GM20000 (cell line): ENCODE data around the gene FAM167B.
"Not testable (repeated sequence)": the region's sequence is repeated elsewhere in the genome, so short reads cannot be mapped to it uniquely, and the experiment has no call there.

Experiments
- DNase-seq: peaks from one replicate; pipeline ENCODE4 v3.0.0; 2012; ENCODE audit warnings: low spot score
- TF ChIP-seq, protein P1 (sequence below): IDR thresholded peaks from 2 replicates; pipeline ENCODE4 v1.5.1; 2012; ENCODE audit warnings: mild to moderate bottlenecking, control low read depth; ENCODE audit errors: extremely low read depth, missing control alignments

FAM167B gene

DNA sequence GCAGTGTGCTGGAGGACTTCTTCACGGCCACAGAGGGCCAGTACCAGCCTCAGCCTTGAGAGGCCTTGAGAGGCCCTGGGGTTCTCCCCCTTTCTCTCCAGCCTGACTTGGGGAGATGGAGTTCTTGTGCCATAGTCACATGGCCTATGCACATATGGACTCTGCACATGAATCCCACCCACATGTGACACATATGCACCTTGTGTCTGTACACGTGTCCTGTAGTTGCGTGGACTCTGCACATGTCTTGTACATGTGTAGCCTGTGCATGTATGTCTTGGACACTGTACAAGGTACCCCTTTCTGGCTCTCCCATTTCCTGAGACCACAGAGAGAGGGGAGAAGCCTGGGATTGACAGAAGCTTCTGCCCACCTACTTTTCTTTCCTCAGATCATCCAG lies 38.6 kb downstream of the FAM167B start:
- no peak for DNase-seq
- TF ChIP-seq, protein P1, sequence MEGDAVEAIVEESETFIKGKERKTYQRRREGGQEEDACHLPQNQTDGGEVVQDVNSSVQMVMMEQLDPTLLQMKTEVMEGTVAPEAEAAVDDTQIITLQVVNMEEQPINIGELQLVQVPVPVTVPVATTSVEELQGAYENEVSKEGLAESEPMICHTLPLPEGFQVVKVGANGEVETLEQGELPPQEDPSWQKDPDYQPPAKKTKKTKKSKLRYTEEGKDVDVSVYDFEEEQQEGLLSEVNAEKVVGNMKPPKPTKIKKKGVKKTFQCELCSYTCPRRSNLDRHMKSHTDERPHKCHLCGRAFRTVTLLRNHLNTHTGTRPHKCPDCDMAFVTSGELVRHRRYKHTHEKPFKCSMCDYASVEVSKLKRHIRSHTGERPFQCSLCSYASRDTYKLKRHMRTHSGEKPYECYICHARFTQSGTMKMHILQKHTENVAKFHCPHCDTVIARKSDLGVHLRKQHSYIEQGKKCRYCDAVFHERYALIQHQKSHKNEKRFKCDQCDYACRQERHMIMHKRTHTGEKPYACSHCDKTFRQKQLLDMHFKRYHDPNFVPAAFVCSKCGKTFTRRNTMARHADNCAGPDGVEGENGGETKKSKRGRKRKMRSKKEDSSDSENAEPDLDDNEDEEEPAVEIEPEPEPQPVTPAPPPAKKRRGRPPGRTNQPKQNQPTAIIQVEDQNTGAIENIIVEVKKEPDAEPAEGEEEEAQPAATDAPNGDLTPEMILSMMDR: no peak

DNA sequence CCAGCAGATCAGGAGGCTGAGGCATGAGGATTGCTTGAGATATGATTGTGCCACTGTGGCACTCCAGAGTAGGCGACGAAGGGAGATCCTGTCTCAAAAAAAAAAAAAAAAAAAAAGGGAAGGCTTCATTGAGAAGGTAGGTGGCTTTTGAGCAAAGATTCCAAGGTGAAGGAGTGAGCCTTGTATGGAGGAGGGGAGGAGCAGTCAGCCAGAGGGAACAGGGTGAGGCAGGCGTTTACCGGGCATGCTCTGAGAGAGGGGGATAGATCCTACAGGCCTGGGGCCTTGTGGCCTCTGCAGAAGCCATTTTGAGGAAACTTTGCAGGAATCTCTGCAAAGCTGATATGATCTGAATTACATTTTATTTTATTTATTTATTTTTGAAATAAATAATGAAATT lies 39.7 kb downstream of the FAM167B start:
- TF ChIP-seq, protein P1: no peak
- DNase-seq: no peak

GRCh38 chr1:32289256-32289655 lies 42.2 kb downstream of the FAM167B start:
- TF ChIP-seq, protein P1: no peak
- no peak for DNase-seq

- no peak for DNase-seq
- TF ChIP-seq, protein P1: no peak
Observed at GRCh38 chr1:32291145-32291707, 44.2 kb downstream of the FAM167B start.

GRCh38 chr1:32291708-32292538 lies 44.9 kb downstream of the FAM167B start, which contains the start of gene HDAC1:
TSS of gene HDAC1 (plus strand) at chr1:32292083. CDS start at chr1:32292170, 87 bp downstream.
- peak; percentile 99 for DNase-seq
- TF ChIP-seq, protein P1: no peak

DNA sequence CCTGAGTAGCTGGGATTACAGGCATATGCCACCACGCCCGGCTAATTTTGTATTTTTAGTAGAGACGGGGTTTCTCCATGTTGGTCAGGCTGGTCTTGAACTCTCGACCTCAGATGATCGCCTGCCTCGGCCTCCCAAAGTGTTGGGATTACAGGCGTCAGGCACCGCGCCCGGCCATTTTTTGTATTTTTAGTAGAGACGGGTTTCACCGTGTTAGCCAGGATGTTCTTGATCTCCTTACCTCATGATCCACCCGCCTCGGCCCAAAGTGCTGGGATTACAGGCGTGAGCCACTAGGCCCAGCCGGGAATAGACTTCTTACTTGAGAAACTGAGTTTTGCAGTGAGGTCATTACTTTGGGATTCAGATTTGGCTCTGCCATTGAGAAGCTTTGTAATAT lies 51.2 kb downstream of the FAM167B start:
- not testable (repeated sequence) for DNase-seq
